ENCODE data around the gene IBTK.

Gene IBTK

DNA sequence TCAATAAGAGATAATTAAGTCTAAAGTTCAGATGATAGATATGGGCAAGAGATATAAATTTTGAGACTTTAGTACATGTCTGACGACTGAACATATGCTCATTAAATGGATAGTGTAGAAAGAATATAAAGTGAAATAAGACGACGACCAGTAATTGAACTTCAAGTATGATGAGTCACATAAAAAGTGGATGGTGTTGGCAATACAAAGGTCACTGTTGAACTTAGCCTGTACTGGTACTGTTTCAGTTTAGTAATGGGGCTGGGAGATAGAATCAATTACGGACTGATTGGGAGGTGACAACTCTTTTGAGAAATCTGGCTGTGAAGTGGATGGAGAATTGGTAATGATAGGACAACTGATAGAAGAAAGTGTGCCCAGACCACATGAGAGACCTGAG is 68.1 kb downstream of the IBTK start:
- no peaks in the 10 kb centered on the region for H3K27me3 ChIP-seq (ENCODE audit: low read length)
- H3K27ac ChIP-seq (ENCODE audit: low read depth, low read length), result no peak overlapping the region
- H3K79me2 ChIP-seq (ENCODE audit: insufficient read depth, low read length), result no peaks in the 10 kb centered on the region
- H3K9ac ChIP-seq (ENCODE audit: low read length), result no peak overlapping the region
- peaks cover 23% of the 10 kb centered on the region; the same call in 1 of the 2 replicates for H3K36me3 ChIP-seq (ENCODE audit: low read length)
- no peak overlapping the region for H3K4me2 ChIP-seq (ENCODE audit: low read depth, low read length, poor library complexity, severe bottlenecking)
- no peaks in the 10 kb centered on the region for H4K20me1 ChIP-seq (ENCODE audit: low read depth, low read length)
- no peaks in the 10 kb centered on the region for H3K9me3 ChIP-seq (ENCODE audit: insufficient read depth, low read length)
- no peak overlapping the region for H3K4me3 ChIP-seq (ENCODE audit: insufficient read depth, low read length, poor library complexity, severe bottlenecking)
- H3K9me2 ChIP-seq (replicated peaks; ENCODE audit: insufficient read depth, low read length), result no peaks in the 10 kb centered on the region
- no peak overlapping the region for H2AFZ ChIP-seq (ENCODE audit: low read depth, low read length, severe bottlenecking)
- H3F3A ChIP-seq (ENCODE audit: insufficient read depth), result peaks cover 2% of the 10 kb centered on the region; the same call in 1 of the 2 replicates
- no peak for TF ChIP-seq CTCF (IDR thresholded peaks at IDR 0.05; ENCODE audit: insufficient read depth, low read length, poor library complexity, severe bottlenecking)

- H3K9me3 ChIP-seq (ENCODE audit: insufficient read depth, low read length), result no peaks in the 10 kb centered on the region
- H4K20me1 ChIP-seq (ENCODE audit: low read depth, low read length), result no peaks in the 10 kb centered on the region
- H3F3A ChIP-seq (ENCODE audit: insufficient read depth), result peaks cover 2% of the 10 kb centered on the region; the same call in 1 of the 2 replicates
- H3K79me2 ChIP-seq (ENCODE audit: insufficient read depth, low read length), result no peaks in the 10 kb centered on the region
- no peak overlapping the region for H3K4me2 ChIP-seq (ENCODE audit: low read depth, low read length, poor library complexity, severe bottlenecking)
- no peak for TF ChIP-seq CTCF (IDR thresholded peaks at IDR 0.05; ENCODE audit: insufficient read depth, low read length, poor library complexity, severe bottlenecking)
- no peak for TF ChIP-seq EZH2phosphoT487 (conservative IDR thresholded peaks at IDR 0.05; ENCODE audit: low read length)
- no peak overlapping the region for H3K4me3 ChIP-seq (ENCODE audit: insufficient read depth, low read length, poor library complexity, severe bottlenecking)
- no peak overlapping the region for H3K27ac ChIP-seq (ENCODE audit: low read depth, low read length)
- no peak overlapping the region for H2AFZ ChIP-seq (ENCODE audit: low read depth, low read length, severe bottlenecking)
- no peaks in the 10 kb centered on the region for H3K9me2 ChIP-seq (replicated peaks; ENCODE audit: insufficient read depth, low read length)
- peaks cover 23% of the 10 kb centered on the region; the same call in 1 of the 2 replicates for H3K36me3 ChIP-seq (ENCODE audit: low read length)
- H3K9ac ChIP-seq (ENCODE audit: low read length), result no peak overlapping the region
- H3K27me3 ChIP-seq (ENCODE audit: low read length), result no peaks in the 10 kb centered on the region
These were observed 68.8 kb downstream of the IBTK start for GRCh38 chr6:82178759-82179112.

DNA sequence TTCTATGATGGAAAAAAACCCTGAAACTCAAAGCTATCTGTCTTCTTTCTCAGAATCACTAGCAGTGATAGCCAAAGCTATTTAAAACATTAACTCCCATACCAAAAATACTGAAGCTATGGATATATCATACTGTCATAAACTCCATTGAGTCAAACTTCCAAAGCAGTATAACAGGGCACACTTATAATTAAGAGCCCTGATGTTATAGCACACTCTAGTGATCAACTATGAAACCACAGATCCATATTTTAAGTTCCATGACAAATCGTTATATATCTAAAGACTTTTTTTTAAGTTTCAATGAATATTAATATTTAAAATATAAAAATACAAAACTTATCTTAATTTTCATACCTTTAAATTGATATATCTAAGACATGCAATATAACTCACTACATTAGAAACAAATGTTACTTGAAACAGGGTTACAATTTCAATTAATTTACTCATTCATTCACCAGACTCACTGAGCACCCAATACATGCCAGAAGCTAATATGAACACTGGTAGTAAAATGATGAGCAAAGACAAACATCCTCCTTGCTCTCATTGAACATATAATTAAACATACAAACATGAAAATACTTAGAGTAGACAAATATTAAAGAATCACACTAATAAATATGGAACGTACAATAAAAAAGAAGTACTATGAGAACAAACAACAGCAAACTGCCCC is 69.3 kb downstream of the IBTK start:
- TF ChIP-seq CTCF (IDR thresholded peaks at IDR 0.05; ENCODE audit: insufficient read depth, low read length, poor library complexity, severe bottlenecking) (no peak), EZH2phosphoT487 (conservative IDR thresholded peaks at IDR 0.05; ENCODE audit: low read length) (no peak)

More for the DNA sequence above, 69.3 kb downstream of the IBTK start:
- Histone ChIP-seq H3K79me2 (ENCODE audit: insufficient read depth, low read length) (no peaks in the 10 kb centered on the region), H3K27ac (ENCODE audit: low read depth, low read length) (no peak overlapping the region), H3K9me3 (ENCODE audit: insufficient read depth, low read length) (no peaks in the 10 kb centered on the region), H3K36me3 (ENCODE audit: low read length) (peaks cover 23% of the 10 kb centered on the region; the same call in 1 of the 2 replicates), H3K9ac (ENCODE audit: low read length) (no peak overlapping the region), H3K9me2 (replicated peaks; ENCODE audit: insufficient read depth, low read length) (no peaks in the 10 kb centered on the region), H3K27me3 (ENCODE audit: low read length) (no peaks in the 10 kb centered on the region), H2AFZ (ENCODE audit: low read depth, low read length, severe bottlenecking) (no peak overlapping the region), H3K4me2 (ENCODE audit: low read depth, low read length, poor library complexity, severe bottlenecking) (no peak overlapping the region), H3K4me3 (ENCODE audit: insufficient read depth, low read length, poor library complexity, severe bottlenecking) (no peak overlapping the region), H4K20me1 (ENCODE audit: low read depth, low read length) (no peaks in the 10 kb centered on the region), H3F3A (ENCODE audit: insufficient read depth) (peaks cover 2% of the 10 kb centered on the region; the same call in 1 of the 2 replicates)
